HL-60 (cell line): ENCODE measurements around the gene ZFP1.

Experiments
- CTCF ChIP-seq: IDR thresholded peaks from one replicate; pipeline ENCODE4 v1.5.1; 2011; ENCODE audit warnings: low read length, control low read depth, inconsistent platforms; ENCODE audit not compliant: insufficient read depth
- GABPA ChIP-seq: IDR thresholded peaks from 2 replicates; pipeline ENCODE4 v1.6.1; 2012; ENCODE audit warnings: low read depth
- POLR2AphosphoS5 ChIP-seq: IDR thresholded peaks from 2 replicates; pipeline ENCODE4 v1.6.1; 2012; ENCODE audit warnings: low read depth
- REST ChIP-seq: IDR thresholded peaks from 2 replicates; pipeline ENCODE4 v1.6.1; 2012; ENCODE audit warnings: low read depth; ENCODE audit not compliant: insufficient replicate concordance
- SPI1 ChIP-seq: IDR thresholded peaks from 2 replicates; pipeline ENCODE4 v1.6.1; 2012; ENCODE audit warnings: low read depth, mild to moderate bottlenecking, borderline replicate concordance

GRCh38 chr16:75113541-75114121, 34.7 kb upstream of the ZFP1 start:
- TF ChIP-seq CTCF (no peak), SPI1 (no peak), POLR2AphosphoS5 (no peak), REST (no peak), GABPA (no peak)
